Naive thymus-derived CD8-positive, alpha-beta T cell (primary cell): ENCODE results near the gene SLITRK6. TPM values are rescaled to one million over a fixed set of nuclear protein-coding genes. Genes with fewer than 3 reads are reported as not detected.

Experiments
- ATAC-seq, 2 donors: fragments of 150-1000 bp; cut with Tn5 transposase in 1 of 2; sonication (Bioruptor Pico), chemical (Tn5 transposase) in 1 of 2; 1 replicate in 1 of 2; 2 replicates in 1 of 2; pipeline ENCODE4 v1.10.0; 2021; ENCODE audit warnings: mild to moderate bottlenecking in 2 of 2, moderate library complexity in 2 of 2
- POLR2A ChIA-PET: fragments of 350-600 bp; sonication (Branson Sonifier 250); formaldehyde crosslinking; loops from one replicate; lab custom pipeline; 2021; ENCODE audit warnings: antibody characterized with exemption; lab: Charles Lee
- DNase-seq, 10 donors: peaks; one replicate each; pipeline versions ENCODE4 v3.0.0 to v3.0.0-alpha.2; 2020 to 2022
- H3K27ac Mint-ChIP-seq, 10 donors: one replicate each; pipeline ENCODE4 v1.8.0; 2020 to 2022; ENCODE audit warnings: mild to moderate bottlenecking in 10 of 10, mixed read lengths in 10 of 10, moderate library complexity in 4 of 10, inconsistent platforms in 1 of 10
- H3K27me3 Mint-ChIP-seq, 5 donors: one replicate each; pipeline ENCODE4 v1.8.0; 2021 to 2022; ENCODE audit warnings: mixed read lengths in 5 of 5
- H3K36me3 Mint-ChIP-seq, 3 donors: one replicate each; pipeline ENCODE4 v1.8.0; 2020 to 2022; ENCODE audit warnings: mixed read lengths in 3 of 3, mild to moderate bottlenecking in 2 of 3, inconsistent platforms in 1 of 3
- H3K4me1 Mint-ChIP-seq, 4 donors: one replicate each; pipeline ENCODE4 v1.8.0; 2021 to 2022; ENCODE audit warnings: mixed read lengths in 4 of 4
- H3K4me3 Mint-ChIP-seq, 10 donors: one replicate each; pipeline ENCODE4 v1.8.0; 2020 to 2022; ENCODE audit warnings: mild to moderate bottlenecking in 10 of 10, mixed read lengths in 10 of 10, moderate library complexity in 6 of 10, inconsistent platforms in 1 of 10
- H3K9me3 Mint-ChIP-seq, 9 donors: one replicate each; pipeline ENCODE4 v1.8.0; 2020 to 2022; ENCODE audit warnings: mixed read lengths in 9 of 9, mild to moderate bottlenecking in 3 of 9, inconsistent platforms in 1 of 9, moderate library complexity in 1 of 9
- polyA plus RNA-seq, 3 donors: library from polyadenylated mRNA; unstranded; fragments of 300-500 nt; fragmentation: Illumina TruSeq; gene quantifications; one replicate each; pipeline ENCODE4 v1.2.3, GENCODE V29; 2021
- total RNA-seq, 8 experiments: library from RNA in 2 of 8; stranded (reverse) in 2 of 8; gene quantifications; one replicate each; pipeline ENCODE4 v1.2.3 and lab custom pipeline; 2021 to 2026

The SLITRK6 gene
- total RNA-seq, result not detected
- not detected for polyA plus RNA-seq
- 0 reads per million in 6 experiments for total RNA-seq (lab: John Stamatoyannopoulos, UW)

- DNase-seq, result no peak
- no peaks in the 10 kb centered on the region for H3K36me3 Mint-ChIP-seq
- H3K4me1 Mint-ChIP-seq, result no peaks in the 10 kb centered on the region
- ATAC-seq, result no peak
- POLR2A ChIA-PET, result no interaction called here
- H3K9me3 Mint-ChIP-seq, result peaks cover 0 to 6% (median 0%) of the 10 kb centered on the region in 9 donors
- H3K4me3 Mint-ChIP-seq, result no peak within 1 kb of the TSS
- no peak within 1 kb of the TSS for H3K27ac Mint-ChIP-seq
- no peaks in the 10 kb centered on the region for H3K27me3 Mint-ChIP-seq
Measured at GRCh38 chr13:85799097-85799582, at the start of gene SLITRK6. SLITRK6 (minus strand) TSS chr13:85799419; CDS start chr13:85796508, 2,911 bp downstream.

- Mint-ChIP-seq H3K9me3 (peaks cover 0 to 16% (median 9%) of the 10 kb centered on the region in 9 donors), H3K27ac (no peak overlapping the region), H3K36me3 (peaks cover 0 to 8% (median 0%) of the 10 kb centered on the region in 3 donors), H3K4me3 (no peak overlapping the region), H3K4me1 (no peaks in the 10 kb centered on the region), H3K27me3 (no peaks in the 10 kb centered on the region)
- DNase-seq (no peak), ATAC-seq (no peak)
- POLR2A ChIA-PET, result no interaction called here
Measured at GRCh38 chr13:85847012-85847411, 47.8 kb upstream of the SLITRK6 start.

GRCh38 chr13:85841427-85841826, 42.2 kb upstream of the SLITRK6 start:
- POLR2A ChIA-PET, result no interaction called here

GRCh38 chr13:85833921-85834320, 34.7 kb upstream of the SLITRK6 start:
- Mint-ChIP-seq H3K27ac (no peak overlapping the region), H3K4me1 (no peaks in the 10 kb centered on the region), H3K4me3 (no peak overlapping the region), H3K27me3 (no peaks in the 10 kb centered on the region), H3K36me3 (no peaks in the 10 kb centered on the region), H3K9me3 (peaks cover 0 to 3% (median 0%) of the 10 kb centered on the region in 9 donors)
- POLR2A ChIA-PET, result no interaction called here
- no peak for DNase-seq
- ATAC-seq, result no peak

More at GRCh38 chr13:85841427-85841826, 42.2 kb upstream of the SLITRK6 start:
- H3K27me3 Mint-ChIP-seq, result no peaks in the 10 kb centered on the region
- no peaks in the 10 kb centered on the region for H3K36me3 Mint-ChIP-seq
- no peaks in the 10 kb centered on the region for H3K4me1 Mint-ChIP-seq
- H3K27ac Mint-ChIP-seq, result no peak overlapping the region
- H3K9me3 Mint-ChIP-seq, result peaks cover 0 to 1% (median 0%) of the 10 kb centered on the region in 9 donors
- no peak overlapping the region for H3K4me3 Mint-ChIP-seq
- ATAC-seq, result no peak
- no peak for DNase-seq

GRCh38 chr13:85828094-85828684, 29.0 kb upstream of the SLITRK6 start:
- DNase-seq (no peak), ATAC-seq (no peak)
- POLR2A ChIA-PET, result no interaction called here
- Mint-ChIP-seq H3K4me1 (no peaks in the 10 kb centered on the region), H3K27ac (no peak overlapping the region), H3K36me3 (no peaks in the 10 kb centered on the region), H3K9me3 (no peaks in the 10 kb centered on the region), H3K27me3 (no peaks in the 10 kb centered on the region), H3K4me3 (no peak overlapping the region)

- no peak for ATAC-seq
- H3K27ac Mint-ChIP-seq, result no peak overlapping the region
- no peak for DNase-seq
- no peak overlapping the region for H3K4me3 Mint-ChIP-seq
- POLR2A ChIA-PET, result no interaction called here
- no peaks in the 10 kb centered on the region for H3K36me3 Mint-ChIP-seq
- H3K9me3 Mint-ChIP-seq, result no peaks in the 10 kb centered on the region
- H3K27me3 Mint-ChIP-seq, result no peaks in the 10 kb centered on the region
- no peaks in the 10 kb centered on the region for H3K4me1 Mint-ChIP-seq
Measured at GRCh38 chr13:85825454-85825853, 26.2 kb upstream of the SLITRK6 start.

GRCh38 chr13:85823832-85824231, 24.6 kb upstream of the SLITRK6 start:
- no peaks in the 10 kb centered on the region for H3K36me3 Mint-ChIP-seq
- POLR2A ChIA-PET, result no interaction called here
- H3K9me3 Mint-ChIP-seq, result no peaks in the 10 kb centered on the region
- no peak overlapping the region for H3K4me3 Mint-ChIP-seq
- no peaks in the 10 kb centered on the region for H3K4me1 Mint-ChIP-seq
- DNase-seq (no peak), ATAC-seq (no peak)
- no peak overlapping the region for H3K27ac Mint-ChIP-seq
- peaks cover 0 to 1% (median 0%) of the 10 kb centered on the region in 5 donors for H3K27me3 Mint-ChIP-seq

GRCh38 chr13:85819513-85819912, 20.3 kb upstream of the SLITRK6 start:
- no peaks in the 10 kb centered on the region for H3K36me3 Mint-ChIP-seq
- no peak overlapping the region for H3K27ac Mint-ChIP-seq
- no peak for DNase-seq
- H3K4me1 Mint-ChIP-seq, result no peaks in the 10 kb centered on the region
- no peak overlapping the region for H3K4me3 Mint-ChIP-seq
- no peaks in the 10 kb centered on the region for H3K9me3 Mint-ChIP-seq
- no peak for ATAC-seq
- POLR2A ChIA-PET, result no interaction called here
- peaks cover 0 to 1% (median 0%) of the 10 kb centered on the region in 5 donors for H3K27me3 Mint-ChIP-seq

- Mint-ChIP-seq H3K36me3 (no peaks in the 10 kb centered on the region), H3K27me3 (peaks cover 0 to 1% (median 0%) of the 10 kb centered on the region in 5 donors), H3K27ac (no peak overlapping the region), H3K4me1 (no peaks in the 10 kb centered on the region), H3K4me3 (no peak overlapping the region), H3K9me3 (no peaks in the 10 kb centered on the region)
- POLR2A ChIA-PET, result no interaction called here
- no peak for ATAC-seq
- DNase-seq, result no peak
Measured at GRCh38 chr13:85816413-85816812, 17.2 kb upstream of the SLITRK6 start.

GRCh38 chr13:85812282-85812681, 13.1 kb upstream of the SLITRK6 start:
- Mint-ChIP-seq H3K4me3 (no peak overlapping the region), H3K9me3 (no peaks in the 10 kb centered on the region), H3K4me1 (no peaks in the 10 kb centered on the region), H3K27ac (no peak overlapping the region), H3K36me3 (no peaks in the 10 kb centered on the region), H3K27me3 (no peaks in the 10 kb centered on the region)
- no peak for DNase-seq
- ATAC-seq, result no peak
- POLR2A ChIA-PET, result no interaction called here

- Mint-ChIP-seq H3K4me1 (no peaks in the 10 kb centered on the region), H3K4me3 (no peak overlapping the region), H3K36me3 (no peaks in the 10 kb centered on the region), H3K27ac (no peak overlapping the region), H3K9me3 (no peaks in the 10 kb centered on the region), H3K27me3 (no peaks in the 10 kb centered on the region)
- POLR2A ChIA-PET, result no interaction called here
- DNase-seq, result no peak
- ATAC-seq, result no peak
Measured at GRCh38 chr13:85808811-85809210, 9.6 kb upstream of the SLITRK6 start.

- no peaks in the 10 kb centered on the region for H3K27me3 Mint-ChIP-seq
- ATAC-seq (no peak), DNase-seq (peak in 3 of 10 donors; percentile 6 to 41 (median 30))
- H3K4me1 Mint-ChIP-seq, result no peaks in the 10 kb centered on the region
- no peaks in the 10 kb centered on the region for H3K36me3 Mint-ChIP-seq
- H3K27ac Mint-ChIP-seq, result no peak overlapping the region
- no peak overlapping the region for H3K4me3 Mint-ChIP-seq
- no peaks in the 10 kb centered on the region for H3K9me3 Mint-ChIP-seq
- POLR2A ChIA-PET, result no interaction called here
Measured at GRCh38 chr13:85806553-85807175, 7.4 kb upstream of the SLITRK6 start.

GRCh38 chr13:85798556-85798955, 663 bp downstream of the SLITRK6 start:
- Mint-ChIP-seq H3K27ac (no peak overlapping the region), H3K27me3 (no peaks in the 10 kb centered on the region), H3K4me1 (no peaks in the 10 kb centered on the region), H3K4me3 (no peak overlapping the region), H3K36me3 (no peaks in the 10 kb centered on the region), H3K9me3 (peaks cover 0 to 6% (median 0%) of the 10 kb centered on the region in 9 donors)
- no peak for DNase-seq
- POLR2A ChIA-PET, result no interaction called here
- ATAC-seq, result no peak
